22Rv1 (cell line): ENCODE measurements around the gene ACTR3C.
"Not testable (repeated sequence)": the region's sequence is repeated elsewhere in the genome, so short reads cannot be mapped to it uniquely, and the experiment has no call there.

Experiments
- H3K27ac ChIP-seq: fragments of 450-650 bp; 2 replicates; pipeline ENCODE4 v1.5.1; 2017
- CTCF ChIP-seq: fragments of 450-650 bp; IDR thresholded peaks from 2 replicates; pipeline ENCODE4 v1.5.1; 2017; ENCODE audit warnings: mild to moderate bottlenecking
- ZFX ChIP-seq: fragments of 450-650 bp; IDR thresholded peaks from 2 replicates; pipeline ENCODE4 v1.6.1; 2017; ENCODE audit warnings: antibody characterized with exemption, borderline replicate concordance

The ACTR3C gene

GRCh38 chr7:150307904-150308303 is 15.4 kb downstream of the ACTR3C start:
- H3K27ac ChIP-seq, result no peak overlapping the region
- no peak for TF ChIP-seq CTCF

- no peak overlapping the region for H3K27ac ChIP-seq
- TF ChIP-seq CTCF (no peak), ZFX (no peak)
Measured at GRCh38 chr7:150307129-150307528, 16.2 kb downstream of the ACTR3C start.

GRCh38 chr7:150306377-150306776 is 17.0 kb downstream of the ACTR3C start:
- not testable (repeated sequence) for H3K27ac ChIP-seq

- not testable (repeated sequence) for H3K27ac ChIP-seq
Measured at GRCh38 chr7:150305903-150306284, 17.5 kb downstream of the ACTR3C start.

- H3K27ac ChIP-seq, result not testable (repeated sequence)
Measured at GRCh38 chr7:150305259-150305902, 18.0 kb downstream of the ACTR3C start.

- not testable (repeated sequence) for H3K27ac ChIP-seq
Measured at GRCh38 chr7:150304499-150305258, 18.7 kb downstream of the ACTR3C start.

- H3K27ac ChIP-seq, result not testable (repeated sequence)
Measured at GRCh38 chr7:150302908-150303310, 20.4 kb downstream of the ACTR3C start.

- not testable (repeated sequence) for H3K27ac ChIP-seq
Measured at GRCh38 chr7:150297978-150298377, 25.4 kb downstream of the ACTR3C start.

- not testable (repeated sequence) for H3K27ac ChIP-seq
Measured at GRCh38 chr7:150296802-150297201, 26.5 kb downstream of the ACTR3C start.

- not testable (repeated sequence) for H3K27ac ChIP-seq
Measured at GRCh38 chr7:150295614-150296013, 27.7 kb downstream of the ACTR3C start.

- not testable (repeated sequence) for H3K27ac ChIP-seq
Measured at GRCh38 chr7:150295027-150295426, 28.3 kb downstream of the ACTR3C start.

- H3K27ac ChIP-seq, result not testable (repeated sequence)
Measured at GRCh38 chr7:150290317-150290716, 33.0 kb downstream of the ACTR3C start.

- not testable (repeated sequence) for H3K27ac ChIP-seq
Measured at GRCh38 chr7:150288816-150289215, 34.5 kb downstream of the ACTR3C start.

- H3K27ac ChIP-seq, result not testable (repeated sequence)
Measured at GRCh38 chr7:150287815-150288214, 35.5 kb downstream of the ACTR3C start.
